Right cardiac atrium (tissue), 5 donors: ENCODE data around the gene FOXS1. TPM values are rescaled to one million over a fixed set of nuclear protein-coding genes. Genes with fewer than 3 reads are reported as not detected.

Source experiments
- ATAC-seq, 2 donors: fragments of 200-7000 bp; cut with Tn5 transposase; one replicate each; pipeline versions ENCODE4 v1.8.0 to v1.9.1; 2020; ENCODE audit warnings: moderate library complexity in 2 of 2, mild to moderate bottlenecking in 1 of 2
- DNase-seq, 3 donors: peaks; one replicate each; pipeline ENCODE4 v3.0.0-alpha.2; 2020
- H3K27ac ChIP-seq: one replicate; pipeline ENCODE4 v1.5.1; 2013; ENCODE audit warnings: mild to moderate bottlenecking, low read length, control low read depth, moderate library complexity
- H3K27me3 ChIP-seq: one replicate; pipeline ENCODE4 v1.6.1; 2013; ENCODE audit not compliant: control insufficient read depth, insufficient read depth
- H3K4me1 ChIP-seq: one replicate; pipeline ENCODE4 v1.6.1; 2013; ENCODE audit warnings: low read length; ENCODE audit not compliant: control insufficient read depth, insufficient read depth
- H3K4me3 ChIP-seq: one replicate; pipeline ENCODE4 v1.5.1; 2013; ENCODE audit warnings: low read length, control low read depth
- H3K9me3 ChIP-seq: one replicate; pipeline ENCODE4 v1.6.1; 2013; ENCODE audit warnings: low read length; ENCODE audit not compliant: control insufficient read depth
- WGBS: extraction: QIAGEN DNeasy Blood & Tissue Kit; methylation state at CpG from one replicate; pipeline ENCODE4 v1.1.7; 2013; 5-methylcytosine and 5-hydroxymethylcytosine counted together
- intact Hi-C, 4 donors: fragments of 100-400 bp; cut with DNase I; formaldehyde crosslinking; loops; one replicate each; pipeline versions ENCODE4 v1.11.0 to v1.14.0; 2022 to 2023
- polyA plus RNA-seq: library from polyadenylated mRNA; stranded (reverse); fragments of 200-250 nt; gene quantifications from one replicate; pipeline ENCODE4 v1.2.3, GENCODE V29; 2013
- total RNA-seq, 4 donors: library from RNA; stranded (reverse); fragmentation: NEBNext Ultra II Directional; extraction: Animal tissue kit (Norgen Biotek cat#: 25700); gene quantifications; one replicate each; pipeline ENCODE4 v1.2.1, GENCODE V29; 2021
- donor health status: healthy with polysubstance abuse.
- donor health status: DM: no; HTN: yes; CAD: no.
- donor health status: DM: no; HTN: no; CAD: no.
- donor health status: DM: no; HTN: yes; CAD: no; lungs with severe emphysema.
- donor health status: DM: yes; HTN: yes; CAD: no.

The FOXS1 gene
- total and polyA plus RNA-seq, 5 donors = 2.0 to 4.3 (median 3.2) TPM

DNA sequence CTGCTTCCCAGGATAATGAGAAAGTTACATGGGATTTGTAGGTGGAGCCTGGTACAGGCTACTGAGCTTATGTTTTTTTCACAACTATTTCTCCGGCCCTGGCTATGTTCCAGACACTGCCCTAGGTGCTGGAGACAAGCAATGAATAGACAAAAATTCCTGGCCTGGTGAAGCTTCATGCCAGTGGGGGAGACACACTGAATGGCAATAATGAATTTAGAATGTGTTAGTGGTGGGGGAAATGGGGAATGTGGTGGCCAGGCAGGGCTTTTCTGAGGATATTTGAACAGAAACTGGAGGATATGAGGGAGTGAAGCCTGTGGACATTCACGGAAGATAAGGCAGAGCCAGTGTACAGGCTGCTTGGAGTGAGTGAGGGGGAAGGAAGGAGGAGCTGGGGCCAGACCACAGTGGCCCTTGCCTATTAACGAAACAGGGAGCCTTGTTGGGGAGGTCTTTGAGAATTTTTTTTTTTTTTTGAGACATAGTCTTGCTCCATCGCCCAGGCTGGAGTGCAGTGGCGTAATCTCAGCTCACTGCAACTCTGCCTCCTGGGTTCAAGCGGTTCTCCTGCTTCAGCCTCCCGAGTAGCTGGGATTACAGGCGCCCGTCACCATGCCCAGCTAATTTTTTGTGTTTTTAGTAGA lies 6.6 kb downstream of the FOXS1 start:
- intact Hi-C loops = no loop called here
- H3K9me3 ChIP-seq = no peaks in the 10 kb centered on the region
- H3K4me3 ChIP-seq = no peak overlapping the region
- no peak overlapping the region for H3K27ac ChIP-seq
- no peak for ATAC-seq
- 59% methylated on average over 9 of the region's 9 CpGs for WGBS
- H3K4me1 ChIP-seq = peaks cover 11% of the 10 kb centered on the region
- DNase-seq = peak in 2 of 3 donors; percentile 23 to 55
- no peaks in the 10 kb centered on the region for H3K27me3 ChIP-seq

DNA sequence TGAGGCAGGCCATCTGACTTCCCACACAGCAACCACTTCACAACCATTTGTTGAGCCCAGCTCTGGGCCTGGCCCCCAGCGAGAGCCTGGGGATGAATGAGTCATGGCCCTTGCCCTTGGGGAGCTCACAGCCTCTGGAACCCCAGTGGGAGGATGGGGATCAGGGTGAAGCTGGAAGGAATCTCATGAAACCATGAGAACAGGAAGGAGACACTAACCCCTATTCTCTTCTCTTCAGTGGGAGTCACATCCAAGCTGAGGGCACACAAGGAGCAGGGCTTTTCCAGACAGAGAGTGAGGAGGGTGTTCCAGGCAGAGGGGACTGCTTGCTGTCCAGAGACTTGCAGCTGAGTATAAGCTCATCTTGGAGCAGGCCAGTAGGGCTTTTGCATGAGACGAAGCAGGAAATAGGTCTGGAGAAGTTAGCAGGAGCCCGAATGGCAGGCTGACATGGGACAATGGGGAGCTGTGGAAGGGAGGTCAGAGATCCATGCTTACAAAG lies 7.5 kb downstream of the FOXS1 start:
- peak in 1 of 3 donors; percentile 59 for DNase-seq
- intact Hi-C loops = no loop called here
- Histone ChIP-seq H3K27me3 (no peaks in the 10 kb centered on the region), H3K4me1 (peaks cover 11% of the 10 kb centered on the region), H3K9me3 (no peaks in the 10 kb centered on the region), H3K4me3 (no peak overlapping the region), H3K27ac (no peak overlapping the region)
- no peak for ATAC-seq
- WGBS = 43% methylated on average over 3 of the region's 3 CpGs

DNA sequence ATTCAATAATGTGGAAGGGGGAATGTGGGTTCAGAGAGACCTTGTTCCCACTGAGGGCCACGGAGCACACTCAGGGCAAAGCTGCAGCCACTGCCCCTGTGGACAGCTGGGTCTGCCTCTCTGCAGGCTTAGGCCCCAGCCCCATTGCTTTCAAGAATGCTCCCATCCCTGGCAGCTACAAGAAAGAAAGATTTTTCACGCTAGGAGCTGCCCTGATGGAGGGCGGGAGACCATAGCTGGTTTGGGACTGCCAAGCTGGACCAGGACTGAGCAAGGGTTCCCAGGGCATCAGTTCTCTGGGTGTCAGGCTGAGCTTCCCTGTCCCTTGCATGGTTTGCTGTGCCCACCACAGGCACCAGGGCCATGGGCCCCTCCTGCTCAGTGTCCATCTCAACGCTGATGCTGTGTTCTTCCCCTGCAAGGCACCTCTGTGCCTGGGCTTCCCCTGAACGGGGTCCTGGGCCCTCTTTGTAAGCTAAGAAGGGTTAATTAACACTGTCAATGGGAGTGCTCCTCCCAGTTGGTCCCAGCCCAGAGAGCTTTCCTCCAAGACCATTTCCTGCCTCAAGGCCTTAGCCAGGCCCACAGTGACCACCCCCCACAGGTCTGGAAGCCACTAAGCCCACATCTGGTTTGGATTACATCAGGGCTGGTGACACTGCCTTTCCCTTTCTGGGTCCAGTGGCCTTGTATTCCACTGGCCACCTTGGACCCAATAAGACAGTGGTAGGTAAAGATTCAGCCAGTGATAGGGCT lies 8.4 kb downstream of the FOXS1 start:
- Histone ChIP-seq H3K27me3 (no peaks in the 10 kb centered on the region), H3K9me3 (no peaks in the 10 kb centered on the region), H3K27ac (no peak overlapping the region), H3K4me1 (peaks cover 11% of the 10 kb centered on the region), H3K4me3 (no peak overlapping the region)
- ATAC-seq = no peak
- intact Hi-C loops = no loop called here
- 69% methylated on average over 5 of the region's 5 CpGs for WGBS
- peak in 2 of 3 donors; percentile 55 to 65 for DNase-seq

DNA sequence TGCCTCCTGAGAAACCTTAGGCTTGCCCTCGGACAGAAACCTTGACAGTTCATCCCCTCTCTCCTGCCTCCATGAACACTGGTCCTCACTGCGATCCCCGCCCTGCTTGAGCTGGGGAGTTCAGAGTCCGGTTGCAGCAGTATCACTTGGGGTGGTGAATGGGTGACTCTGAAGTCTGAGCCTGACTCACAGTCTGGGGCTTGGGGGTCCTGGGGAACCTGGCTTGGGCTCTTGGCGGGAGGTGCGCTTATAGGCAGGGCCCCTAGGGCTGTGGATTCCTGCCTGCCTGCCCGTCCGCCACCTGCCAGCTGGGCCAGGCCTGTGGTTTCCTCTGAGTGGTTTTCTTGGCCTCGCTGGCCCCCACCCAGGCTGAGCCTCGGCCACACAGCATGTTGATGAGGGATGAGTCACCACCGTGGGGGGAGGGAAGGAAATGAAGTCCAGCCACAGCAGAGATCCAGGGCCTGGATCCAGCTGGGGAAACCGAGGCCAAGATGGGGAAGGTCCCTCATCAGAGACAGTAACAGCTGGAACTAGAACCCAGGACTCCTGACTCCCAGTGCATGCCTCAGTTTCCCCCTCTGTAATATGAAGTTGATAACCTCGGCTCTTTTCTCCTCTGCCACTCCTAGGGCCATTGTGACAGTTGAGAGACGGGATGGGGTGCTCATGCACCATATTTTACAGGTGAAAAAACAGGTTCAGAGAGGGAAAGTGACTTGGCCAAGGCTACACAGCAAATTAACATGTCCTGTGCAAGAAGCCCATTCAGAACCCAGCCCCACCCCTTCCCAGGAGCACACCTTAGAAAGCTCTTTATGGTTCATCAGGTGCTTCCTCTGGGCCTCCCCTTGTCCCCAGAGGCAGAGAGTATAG lies 9.2 kb downstream of the FOXS1 start:
- intact Hi-C loops = no loop called here
- WGBS = 38% methylated on average over 14 of the region's 14 CpGs
- Histone ChIP-seq H3K9me3 (no peaks in the 10 kb centered on the region), H3K27me3 (no peaks in the 10 kb centered on the region), H3K4me1 (peaks cover 7% of the 10 kb centered on the region), H3K27ac (peak overlapping the region; percentile 17), H3K4me3 (no peak overlapping the region)
- DNase-seq (peak; percentile 89 to 94 (median 93)), ATAC-seq (peak; percentile 82 to 85)

- WGBS = 77% methylated on average over 9 of the region's 9 CpGs
- H3K4me1 ChIP-seq = peaks cover 7% of the 10 kb centered on the region
- H3K4me3 ChIP-seq = no peak overlapping the region
- no peaks in the 10 kb centered on the region for H3K9me3 ChIP-seq
- intact Hi-C loops = no loop called here
- peak overlapping the region; percentile 17 for H3K27ac ChIP-seq
- ATAC-seq (no peak), DNase-seq (no peak)
- no peaks in the 10 kb centered on the region for H3K27me3 ChIP-seq
Measured at GRCh38 chr20:31835554-31835953, 9.8 kb downstream of the FOXS1 start.

GRCh38 chr20:31833931-31834521 lies 11.4 kb downstream of the FOXS1 start:
- Histone ChIP-seq H3K4me1 (peaks cover 7% of the 10 kb centered on the region), H3K27ac (no peak overlapping the region), H3K4me3 (no peak overlapping the region), H3K27me3 (no peaks in the 10 kb centered on the region), H3K9me3 (no peaks in the 10 kb centered on the region)
- 67% methylated on average over 20 of the region's 20 CpGs for WGBS
- ATAC-seq (peak; percentile 19 to 20), DNase-seq (peak in 2 of 3 donors; percentile 65 to 71)
- intact Hi-C loops = no loop called here

- H3K27me3 ChIP-seq = no peaks in the 10 kb centered on the region
- intact Hi-C loops = no loop called here
- no peak overlapping the region for H3K27ac ChIP-seq
- peaks cover 7% of the 10 kb centered on the region for H3K4me1 ChIP-seq
- no peak overlapping the region for H3K4me3 ChIP-seq
- DNase-seq (peak; percentile 65 to 91 (median 89)), ATAC-seq (peak; percentile 22 to 38)
- H3K9me3 ChIP-seq = no peaks in the 10 kb centered on the region
- WGBS = 56% methylated on average over 14 of the region's 14 CpGs
Measured at GRCh38 chr20:31833130-31833930, 12.1 kb downstream of the FOXS1 start.

GRCh38 chr20:31831771-31832306 lies 13.6 kb downstream of the FOXS1 start:
- peaks cover 5% of the 10 kb centered on the region for H3K4me1 ChIP-seq
- ATAC-seq = no peak
- H3K27ac ChIP-seq = no peak overlapping the region
- no peaks in the 10 kb centered on the region for H3K27me3 ChIP-seq
- WGBS = 91% methylated on average over 17 of the region's 17 CpGs
- intact Hi-C loops = no loop called here
- DNase-seq = peak in 1 of 3 donors; percentile 24
- no peaks in the 10 kb centered on the region for H3K9me3 ChIP-seq
- no peak overlapping the region for H3K4me3 ChIP-seq

DNA sequence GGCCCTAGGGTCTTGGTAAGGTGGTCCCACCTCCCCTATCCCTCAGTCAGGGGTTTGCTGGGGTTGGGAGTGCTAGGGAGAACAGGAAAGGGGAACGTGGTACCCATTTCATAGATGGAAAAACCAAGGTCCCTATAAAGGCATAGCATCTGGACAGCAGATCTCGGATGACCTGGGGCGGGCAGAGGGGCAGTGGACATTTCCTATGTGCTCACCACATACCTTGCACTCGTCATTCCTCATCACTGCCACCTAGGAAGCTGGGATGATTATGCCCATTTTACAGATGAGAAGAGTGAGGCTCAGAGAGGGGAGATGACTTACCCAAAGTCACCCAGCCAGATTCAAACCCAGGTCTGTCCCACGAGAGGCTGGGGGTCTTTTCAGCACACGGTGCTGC lies 14.2 kb downstream of the FOXS1 start:
- H3K27me3 ChIP-seq = no peaks in the 10 kb centered on the region
- H3K4me3 ChIP-seq = no peak overlapping the region
- DNase-seq (no peak), ATAC-seq (no peak)
- peaks cover 5% of the 10 kb centered on the region for H3K4me1 ChIP-seq
- no peak overlapping the region for H3K27ac ChIP-seq
- intact Hi-C loops = no loop called here
- no peaks in the 10 kb centered on the region for H3K9me3 ChIP-seq
- WGBS = 90% methylated on average over 6 of the region's 6 CpGs
